Measurements from ENCODE around the gene DPP9.

- TF ChIP-seq CTCF (IDR thresholded peaks at IDR 0.05; ENCODE audit: low read depth, low read length, poor library complexity, severe bottlenecking) (no peak), EZH2phosphoT487 (IDR thresholded peaks at IDR 0.05; ENCODE audit: borderline replicate concordance, low read length) (no peak)
These were observed 23.6 kb downstream of the DPP9 start for GRCh38 chr19:4699826-4700692.

Data from DOHH2 (cell line).